ENCODE data around the gene SH3RF2.

The SH3RF2 gene

DNA sequence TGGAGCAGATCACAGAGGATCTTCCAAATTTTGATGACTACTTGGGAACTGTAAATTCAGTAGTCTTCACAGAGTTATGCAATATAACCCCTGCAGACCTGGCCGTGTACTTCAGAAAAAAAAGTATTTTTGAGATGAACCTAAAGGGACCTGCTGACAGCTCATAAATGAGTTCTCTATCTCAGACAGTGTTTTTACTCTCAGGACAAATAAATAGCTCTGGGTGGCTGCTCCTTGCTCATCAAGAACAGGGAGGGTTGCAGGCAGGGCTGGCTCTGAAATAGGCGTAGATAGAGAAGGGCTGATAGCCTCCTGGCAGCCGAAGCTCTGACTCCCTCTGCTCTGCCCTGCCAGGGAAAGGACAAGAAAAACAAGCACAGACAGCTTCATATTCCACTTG is 104.1 kb downstream of the SH3RF2 start:
- no peak for TF ChIP-seq GATA3 (IDR thresholded peaks at IDR 0.05; ENCODE audit: low read depth, low read length)
- TF ChIP-seq GATA2 (IDR thresholded peaks at IDR 0.05; ENCODE audit: low read depth, low read length) = no peak

- TF ChIP-seq GATA2 (IDR thresholded peaks at IDR 0.05; ENCODE audit: low read depth, low read length) (no peak), GATA3 (IDR thresholded peaks at IDR 0.05; ENCODE audit: low read depth, low read length) (no peak)
Measured at GRCh38 chr5:146041180-146041789, 104.9 kb downstream of the SH3RF2 start.

- no peak for TF ChIP-seq GATA3 (IDR thresholded peaks at IDR 0.05; ENCODE audit: low read depth, low read length)
- TF ChIP-seq GATA2 (IDR thresholded peaks at IDR 0.05; ENCODE audit: low read depth, low read length) = no peak
Measured at GRCh38 chr5:146042628-146043279, 106.4 kb downstream of the SH3RF2 start.

- no peak for TF ChIP-seq GATA3 (IDR thresholded peaks at IDR 0.05; ENCODE audit: low read depth, low read length)
Measured at GRCh38 chr5:146043722-146044121, 107.3 kb downstream of the SH3RF2 start.

- TF ChIP-seq GATA2 (IDR thresholded peaks at IDR 0.05; ENCODE audit: low read depth, low read length) (no peak), GATA3 (IDR thresholded peaks at IDR 0.05; ENCODE audit: low read depth, low read length) (no peak)
Measured at GRCh38 chr5:146047396-146047795, 111.0 kb downstream of the SH3RF2 start.

GRCh38 chr5:146048994-146049703 is 112.8 kb downstream of the SH3RF2 start:
- no peak for TF ChIP-seq GATA3 (IDR thresholded peaks at IDR 0.05; ENCODE audit: low read depth, low read length)
- no peak for TF ChIP-seq GATA2 (IDR thresholded peaks at IDR 0.05; ENCODE audit: low read depth, low read length)

DNA sequence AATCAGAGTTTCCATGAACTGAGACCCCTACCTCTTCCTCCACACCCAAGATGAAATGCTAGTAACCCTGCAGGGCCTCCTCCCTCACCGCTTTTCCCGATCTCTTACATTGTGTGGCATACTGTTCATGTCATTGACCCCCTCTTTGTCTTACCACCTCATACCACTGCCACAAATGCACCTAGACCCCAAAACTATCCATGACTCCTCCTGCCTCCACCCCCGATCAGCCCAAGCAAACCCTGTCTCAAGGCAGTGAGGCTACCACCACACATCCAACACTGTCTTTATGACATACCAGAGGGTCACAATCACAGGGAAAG is 113.3 kb downstream of the SH3RF2 start:
- TF ChIP-seq GATA3 (IDR thresholded peaks at IDR 0.05; ENCODE audit: low read depth, low read length) (no peak), GATA2 (IDR thresholded peaks at IDR 0.05; ENCODE audit: low read depth, low read length) (no peak)

DNA sequence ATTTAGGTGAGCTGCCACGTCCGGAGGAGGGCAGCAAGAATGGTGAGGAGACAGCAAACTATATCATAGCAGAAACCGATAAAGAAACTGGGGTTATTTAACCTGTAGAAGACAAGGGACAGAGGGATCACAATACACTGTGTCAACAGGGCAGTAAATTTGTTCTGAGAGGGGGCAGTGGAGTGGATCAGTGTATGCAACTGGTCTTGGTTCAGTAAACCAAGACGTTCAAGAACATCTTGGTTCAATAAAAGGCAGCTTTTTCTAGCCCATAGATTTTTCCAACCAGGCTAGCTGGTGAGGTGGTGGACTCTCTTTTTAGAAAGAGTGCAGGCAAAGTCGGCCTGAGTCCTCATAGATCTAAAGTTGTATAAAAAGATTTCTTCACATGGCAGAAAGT is 113.7 kb downstream of the SH3RF2 start:
- TF ChIP-seq GATA2 (IDR thresholded peaks at IDR 0.05; ENCODE audit: low read depth, low read length) (no peak), GATA3 (IDR thresholded peaks at IDR 0.05; ENCODE audit: low read depth, low read length) (no peak)

DNA sequence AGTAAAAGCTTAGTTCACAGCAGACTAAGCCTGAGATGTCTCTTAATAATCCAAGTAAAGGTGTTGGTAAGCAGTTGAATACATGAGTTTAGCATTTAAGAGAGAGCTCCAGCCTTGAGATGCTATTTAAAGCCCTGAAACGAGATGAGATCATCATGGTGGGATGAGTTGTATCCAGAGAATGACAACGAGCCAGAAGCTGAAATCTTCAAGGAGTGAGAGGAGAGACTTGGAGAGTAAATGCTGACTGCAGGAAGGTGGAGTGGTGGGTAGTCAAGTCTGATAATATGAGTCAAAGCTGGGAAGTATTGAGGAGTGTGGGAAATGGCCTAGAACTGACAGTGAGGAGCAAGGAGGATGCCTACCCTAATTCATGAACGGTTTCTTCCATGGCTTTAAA is 115.3 kb downstream of the SH3RF2 start:
- TF ChIP-seq GATA3 (IDR thresholded peaks at IDR 0.05; ENCODE audit: low read depth, low read length) (no peak), GATA2 (IDR thresholded peaks at IDR 0.05; ENCODE audit: low read depth, low read length) (no peak)

DNA sequence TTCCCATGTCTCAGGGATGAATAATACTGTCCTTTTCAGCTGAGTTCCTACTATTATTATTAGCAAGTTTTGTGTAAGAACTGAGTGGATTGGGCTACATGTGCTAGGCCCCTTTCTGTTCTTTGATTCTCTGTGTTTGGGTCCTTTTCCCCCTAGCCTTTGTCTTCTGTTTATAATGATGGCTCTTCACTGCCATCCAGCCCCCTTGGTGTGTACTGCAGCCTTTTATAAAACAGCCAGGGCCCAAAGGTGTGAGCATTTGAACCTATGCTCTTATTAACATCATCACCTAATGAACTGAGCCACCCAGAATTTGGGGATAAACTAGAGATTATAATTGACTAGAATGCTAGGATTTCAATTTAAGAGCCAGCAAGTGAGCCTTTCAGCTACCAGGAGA is 116.4 kb downstream of the SH3RF2 start:
- no peak for TF ChIP-seq GATA3 (IDR thresholded peaks at IDR 0.05; ENCODE audit: low read depth, low read length)
- TF ChIP-seq GATA2 (IDR thresholded peaks at IDR 0.05; ENCODE audit: low read depth, low read length) = no peak

- TF ChIP-seq GATA3 (IDR thresholded peaks at IDR 0.05; ENCODE audit: low read depth, low read length) (no peak), GATA2 (IDR thresholded peaks at IDR 0.05; ENCODE audit: low read depth, low read length) (no peak)
Measured at GRCh38 chr5:146055432-146055831, 119.1 kb downstream of the SH3RF2 start.

GRCh38 chr5:146059460-146060220 is 123.3 kb downstream of the SH3RF2 start:
- TF ChIP-seq GATA3 (IDR thresholded peaks at IDR 0.05; ENCODE audit: low read depth, low read length) = no peak
- no peak for TF ChIP-seq GATA2 (IDR thresholded peaks at IDR 0.05; ENCODE audit: low read depth, low read length)

DNA sequence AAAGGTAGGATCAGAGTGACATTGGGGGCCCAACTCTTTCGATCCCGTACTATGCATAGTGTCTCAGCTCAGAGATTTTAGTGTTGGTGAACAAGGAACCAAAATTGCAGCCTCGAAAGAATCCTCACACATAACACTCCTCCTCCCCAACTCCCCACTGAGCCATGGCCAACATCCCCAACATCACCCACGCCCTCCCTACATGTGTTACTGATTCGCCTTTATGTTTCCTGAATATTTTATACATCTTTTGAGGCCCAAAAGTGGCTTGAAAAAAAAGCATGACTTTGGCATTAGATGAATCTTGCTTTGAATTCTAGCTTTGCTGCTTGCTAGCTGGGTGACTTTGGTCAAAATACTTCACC is 123.8 kb downstream of the SH3RF2 start:
- TF ChIP-seq GATA2 (IDR thresholded peaks at IDR 0.05; ENCODE audit: low read depth, low read length) (no peak), GATA3 (IDR thresholded peaks at IDR 0.05; ENCODE audit: low read depth, low read length) (no peak)

- TF ChIP-seq GATA2 (IDR thresholded peaks at IDR 0.05; ENCODE audit: low read depth, low read length) (no peak), GATA3 (IDR thresholded peaks at IDR 0.05; ENCODE audit: low read depth, low read length) (no peak)
Measured at GRCh38 chr5:146066968-146067367, 130.6 kb downstream of the SH3RF2 start.
